Activated T-cell treated with anti-CD3 and anti-CD28 coated beads, Interleukin-2, amount 50 U/mL, for 4 hours (primary cell): ENCODE measurements around the gene CEP128. TPM values are rescaled to one million over a fixed set of nuclear protein-coding genes. Genes with fewer than 3 reads are reported as not detected.

Source experiments
- ATAC-seq, 2 donors: fragments of 200-7000 bp; cut with Tn5 transposase; one replicate each; pipeline ENCODE4 v1.10.0; 2021
- DNase-seq: peaks from one replicate; pipeline ENCODE4 v3.0.0-alpha.2; 2020
- H3K27me3 Mint-ChIP-seq: one replicate; pipeline ENCODE4 v1.8.0; 2021; ENCODE audit warnings: low read depth, mixed read lengths
- H3K36me3 Mint-ChIP-seq: one replicate; pipeline ENCODE4 v1.8.0; 2022; ENCODE audit warnings: mixed read lengths; ENCODE audit not compliant: insufficient read depth
- H3K4me1 Mint-ChIP-seq: one replicate; pipeline ENCODE4 v1.8.0; 2021; ENCODE audit warnings: low read depth, mixed read lengths
- H3K4me3 Mint-ChIP-seq: one replicate; pipeline ENCODE4 v1.8.0; 2021; ENCODE audit warnings: mild to moderate bottlenecking, moderate library complexity, mixed read lengths
- H3K9me3 Mint-ChIP-seq: one replicate; pipeline ENCODE4 v1.8.0; 2021; ENCODE audit warnings: mixed read lengths
- total RNA-seq, 3 donors: library from RNA; stranded (reverse); gene quantifications; one replicate each; pipeline ENCODE4 v1.2.1, GENCODE V29; 2021

The CEP128 gene
- total RNA-seq, 3 donors from 2014 or later, result 17.1 to 22.7 (median 21.2) TPM

GRCh38 chr14:80679273-80679672 lies 262.3 kb downstream of the CEP128 start:
- no peak overlapping the region for H3K4me3 Mint-ChIP-seq
- DNase-seq (no peak), ATAC-seq (no peak)
- peaks cover 21% of the 10 kb centered on the region for H3K36me3 Mint-ChIP-seq
- no peaks in the 10 kb centered on the region for H3K4me1 Mint-ChIP-seq
- H3K27me3 Mint-ChIP-seq, result no peaks in the 10 kb centered on the region
- H3K9me3 Mint-ChIP-seq, result peaks cover 51% of the 10 kb centered on the region

GRCh38 chr14:80678436-80678835 lies 263.1 kb downstream of the CEP128 start:
- no peak for ATAC-seq
- DNase-seq, result no peak
- Mint-ChIP-seq H3K4me3 (no peak overlapping the region), H3K4me1 (no peaks in the 10 kb centered on the region), H3K27me3 (no peaks in the 10 kb centered on the region), H3K9me3 (peaks cover 48% of the 10 kb centered on the region), H3K36me3 (peaks cover 19% of the 10 kb centered on the region)

- H3K36me3 Mint-ChIP-seq, result peaks cover 22% of the 10 kb centered on the region
- H3K27me3 Mint-ChIP-seq, result no peaks in the 10 kb centered on the region
- no peak for ATAC-seq
- H3K4me1 Mint-ChIP-seq, result no peaks in the 10 kb centered on the region
- no peak overlapping the region for H3K4me3 Mint-ChIP-seq
- peaks cover 25% of the 10 kb centered on the region for H3K9me3 Mint-ChIP-seq
- no peak for DNase-seq
Observed at GRCh38 chr14:80669426-80669825, 272.1 kb downstream of the CEP128 start.

GRCh38 chr14:80664576-80664975 lies 277.0 kb downstream of the CEP128 start:
- peaks cover 19% of the 10 kb centered on the region for H3K9me3 Mint-ChIP-seq
- H3K36me3 Mint-ChIP-seq, result peaks cover 18% of the 10 kb centered on the region
- H3K4me3 Mint-ChIP-seq, result no peak overlapping the region
- no peak for DNase-seq
- no peak for ATAC-seq
- no peaks in the 10 kb centered on the region for H3K27me3 Mint-ChIP-seq
- H3K4me1 Mint-ChIP-seq, result no peaks in the 10 kb centered on the region

GRCh38 chr14:80663541-80663940 lies 278.0 kb downstream of the CEP128 start:
- DNase-seq (no peak), ATAC-seq (no peak)
- Mint-ChIP-seq H3K36me3 (peaks cover 16% of the 10 kb centered on the region), H3K27me3 (no peaks in the 10 kb centered on the region), H3K4me1 (no peaks in the 10 kb centered on the region), H3K4me3 (no peak overlapping the region), H3K9me3 (peaks cover 11% of the 10 kb centered on the region)

- no peaks in the 10 kb centered on the region for H3K27me3 Mint-ChIP-seq
- no peak overlapping the region for H3K4me3 Mint-ChIP-seq
- DNase-seq (no peak), ATAC-seq (no peak)
- H3K36me3 Mint-ChIP-seq, result peaks cover 3% of the 10 kb centered on the region
- no peaks in the 10 kb centered on the region for H3K9me3 Mint-ChIP-seq
- H3K4me1 Mint-ChIP-seq, result no peaks in the 10 kb centered on the region
Observed at GRCh38 chr14:80659783-80660182, 281.8 kb downstream of the CEP128 start.

- no peak overlapping the region for H3K4me3 Mint-ChIP-seq
- H3K27me3 Mint-ChIP-seq, result no peaks in the 10 kb centered on the region
- H3K36me3 Mint-ChIP-seq, result peaks cover 6% of the 10 kb centered on the region
- DNase-seq, result no peak
- H3K9me3 Mint-ChIP-seq, result peaks cover 3% of the 10 kb centered on the region
- no peaks in the 10 kb centered on the region for H3K4me1 Mint-ChIP-seq
- no peak for ATAC-seq
Observed at GRCh38 chr14:80658733-80659132, 282.8 kb downstream of the CEP128 start.

- Mint-ChIP-seq H3K27me3 (no peaks in the 10 kb centered on the region), H3K9me3 (peaks cover 6% of the 10 kb centered on the region), H3K4me1 (no peaks in the 10 kb centered on the region), H3K4me3 (no peak overlapping the region), H3K36me3 (peaks cover 7% of the 10 kb centered on the region)
- ATAC-seq (no peak), DNase-seq (no peak)
Observed at GRCh38 chr14:80658155-80658554, 283.4 kb downstream of the CEP128 start.

- peaks cover 20% of the 10 kb centered on the region for H3K9me3 Mint-ChIP-seq
- no peaks in the 10 kb centered on the region for H3K4me1 Mint-ChIP-seq
- ATAC-seq (no peak), DNase-seq (no peak)
- peaks cover 18% of the 10 kb centered on the region for H3K36me3 Mint-ChIP-seq
- H3K4me3 Mint-ChIP-seq, result no peak overlapping the region
- no peaks in the 10 kb centered on the region for H3K27me3 Mint-ChIP-seq
Observed at GRCh38 chr14:80653956-80654355, 287.6 kb downstream of the CEP128 start.

- peaks cover 3% of the 10 kb centered on the region for H3K36me3 Mint-ChIP-seq
- no peaks in the 10 kb centered on the region for H3K9me3 Mint-ChIP-seq
- H3K4me3 Mint-ChIP-seq, result no peak overlapping the region
- H3K4me1 Mint-ChIP-seq, result no peaks in the 10 kb centered on the region
- ATAC-seq (no peak), DNase-seq (no peak)
- no peaks in the 10 kb centered on the region for H3K27me3 Mint-ChIP-seq
Observed at GRCh38 chr14:80645667-80646413, 295.7 kb downstream of the CEP128 start.

- Mint-ChIP-seq H3K36me3 (peaks cover 3% of the 10 kb centered on the region), H3K4me3 (no peak overlapping the region), H3K4me1 (no peaks in the 10 kb centered on the region), H3K27me3 (no peaks in the 10 kb centered on the region), H3K9me3 (no peaks in the 10 kb centered on the region)
- no peak for DNase-seq
- ATAC-seq, result no peak
Observed at GRCh38 chr14:80644826-80645225, 296.7 kb downstream of the CEP128 start.

- no peak for DNase-seq
- no peaks in the 10 kb centered on the region for H3K9me3 Mint-ChIP-seq
- H3K36me3 Mint-ChIP-seq, result peaks cover 7% of the 10 kb centered on the region
- no peak overlapping the region for H3K4me3 Mint-ChIP-seq
- H3K4me1 Mint-ChIP-seq, result no peaks in the 10 kb centered on the region
- ATAC-seq, result no peak
- no peaks in the 10 kb centered on the region for H3K27me3 Mint-ChIP-seq
Observed at GRCh38 chr14:80638620-80639515, 302.7 kb downstream of the CEP128 start.

GRCh38 chr14:80637756-80638619 lies 303.6 kb downstream of the CEP128 start:
- Mint-ChIP-seq H3K27me3 (no peaks in the 10 kb centered on the region), H3K4me1 (no peaks in the 10 kb centered on the region), H3K36me3 (peaks cover 6% of the 10 kb centered on the region), H3K4me3 (no peak overlapping the region), H3K9me3 (no peaks in the 10 kb centered on the region)
- no peak for ATAC-seq
- DNase-seq, result no peak

GRCh38 chr14:80636071-80636470 lies 305.5 kb downstream of the CEP128 start:
- no peak overlapping the region for H3K4me3 Mint-ChIP-seq
- ATAC-seq, result no peak
- no peak for DNase-seq

More at GRCh38 chr14:80636071-80636470, 305.5 kb downstream of the CEP128 start:
- Mint-ChIP-seq H3K9me3 (no peaks in the 10 kb centered on the region), H3K27me3 (no peaks in the 10 kb centered on the region), H3K4me1 (no peaks in the 10 kb centered on the region), H3K36me3 (peaks cover 4% of the 10 kb centered on the region)
